SU-DHL-6 (cell line): ENCODE results near the gene DPEP1.

Source experiments
- H2AFZ ChIP-seq: fragments of 200-600 bp; sonication (generic); 2 replicates; pipeline ENCODE4 v1.6.1; 2014; ENCODE audit warnings: low read depth, mild to moderate bottlenecking, moderate library complexity, mixed read lengths, antibody characterized with exemption, low read length; ENCODE audit not compliant: severe bottlenecking
- H3F3A ChIP-seq: fragments of 200-600 bp; shearing (Covaris generic); 2 replicates; pipeline ENCODE4 v1.6.0; 2016; ENCODE audit warnings: antibody characterized with exemption, mild to moderate bottlenecking; ENCODE audit not compliant: insufficient read depth
- H3K27ac ChIP-seq: fragments of 200-600 bp; sonication (generic); 2 replicates; pipeline ENCODE4 v1.5.1; 2016; ENCODE audit warnings: low read depth, mild to moderate bottlenecking, low read length, moderate library complexity, mixed read lengths
- H3K27me3 ChIP-seq: fragments of 200-600 bp; sonication (generic), shearing (Covaris generic); 2 replicates; pipeline ENCODE4 v1.6.0; 2014; ENCODE audit warnings: mild to moderate bottlenecking, low read length
- H3K36me3 ChIP-seq: fragments of 200-600 bp; sonication (generic); 2 replicates; pipeline ENCODE4 v1.6.1; 2014; ENCODE audit warnings: mild to moderate bottlenecking, low read length, mixed read lengths
- H3K4me2 ChIP-seq: fragments of 300-600, 200-600 bp; shearing (Covaris generic), sonication (generic); 2 replicates; pipeline ENCODE4 v1.6.0; 2014; ENCODE audit warnings: low read length, low read depth, mild to moderate bottlenecking; ENCODE audit not compliant: poor library complexity, severe bottlenecking
- H3K4me3 ChIP-seq: fragments of 200-600 bp; sonication (generic); 2 replicates; pipeline ENCODE4 v1.5.1; 2014; ENCODE audit warnings: antibody characterized with exemption, low read length, mild to moderate bottlenecking, mixed read lengths; ENCODE audit not compliant: insufficient read depth, poor library complexity, severe bottlenecking
- H3K79me2 ChIP-seq: fragments of 200-600 bp; sonication (generic); 2 replicates; pipeline ENCODE4 v1.6.1; 2014; ENCODE audit warnings: mild to moderate bottlenecking, low read length, moderate library complexity; ENCODE audit not compliant: insufficient read depth
- H3K9ac ChIP-seq: fragments of 200-600 bp; sonication (generic); 2 replicates; pipeline ENCODE4 v1.7.0; 2014; ENCODE audit warnings: mild to moderate bottlenecking, low read length
- H3K9me2 ChIP-seq: fragments of 200-600 bp; sonication (generic); replicated peaks from 2 replicates; pipeline ENCODE4 v1.6.1; 2014; ENCODE audit warnings: low read length; ENCODE audit not compliant: insufficient read depth
- H3K9me3 ChIP-seq: fragments of 200-600 bp; sonication (generic); 2 replicates; pipeline ENCODE4 v1.6.1; 2014; ENCODE audit warnings: low read length, mixed read lengths; ENCODE audit not compliant: insufficient read depth
- H4K20me1 ChIP-seq: fragments of 200-600 bp; sonication (generic); 2 replicates; pipeline ENCODE4 v1.6.1; 2014; ENCODE audit warnings: low read depth, mild to moderate bottlenecking, antibody characterized with exemption, low read length, moderate library complexity, mixed read lengths
- CTCF ChIP-seq: fragments of 200-600 bp; sonication (generic); IDR thresholded peaks from one replicate; pipeline ENCODE4 v1.5.1; 2017; ENCODE audit warnings: antibody characterized with exemption, mild to moderate bottlenecking, low read length, moderate library complexity; ENCODE audit not compliant: insufficient read depth, poor library complexity, severe bottlenecking
- EZH2phosphoT487 ChIP-seq: fragments of 200-600 bp; sonication (generic), shearing (Covaris generic); conservative IDR thresholded peaks from 2 replicates; pipeline ENCODE4 v1.6.1; 2018; ENCODE audit warnings: mild to moderate bottlenecking, antibody characterized with exemption, low read length, moderate library complexity, mixed read lengths

The DPEP1 gene

GRCh38 chr16:89600427-89600826 lies 13.0 kb upstream of the DPEP1 start:
- no peaks in the 10 kb centered on the region for H3K27me3 ChIP-seq
- H2AFZ ChIP-seq, result no peak overlapping the region

GRCh38 chr16:89600956-89601355 lies 12.5 kb upstream of the DPEP1 start:
- H3K4me2 ChIP-seq, result no peak overlapping the region
- H2AFZ ChIP-seq, result no peak overlapping the region
- TF ChIP-seq EZH2phosphoT487, result no peak
- no peaks in the 10 kb centered on the region for H4K20me1 ChIP-seq
- no peaks in the 10 kb centered on the region for H3K36me3 ChIP-seq
- no peaks in the 10 kb centered on the region for H3F3A ChIP-seq
- H3K79me2 ChIP-seq, result no peaks in the 10 kb centered on the region
- no peak overlapping the region for H3K9ac ChIP-seq
- no peaks in the 10 kb centered on the region for H3K9me2 ChIP-seq
- no peak overlapping the region for H3K4me3 ChIP-seq
- H3K27ac ChIP-seq, result no peak overlapping the region
- no peaks in the 10 kb centered on the region for H3K9me3 ChIP-seq
- H3K27me3 ChIP-seq, result no peaks in the 10 kb centered on the region

More at GRCh38 chr16:89600427-89600826, 13.0 kb upstream of the DPEP1 start:
- Histone ChIP-seq H3K36me3 (no peaks in the 10 kb centered on the region), H3K4me2 (no peak overlapping the region), H3K27ac (no peak overlapping the region), H3K9me2 (no peaks in the 10 kb centered on the region), H3F3A (no peaks in the 10 kb centered on the region), H3K79me2 (no peaks in the 10 kb centered on the region), H3K9me3 (no peaks in the 10 kb centered on the region), H3K9ac (no peak overlapping the region), H4K20me1 (no peaks in the 10 kb centered on the region), H3K4me3 (no peak overlapping the region)
- TF ChIP-seq EZH2phosphoT487, result no peak

- no peak overlapping the region for H3K9ac ChIP-seq
- H3K27ac ChIP-seq, result no peak overlapping the region
Measured at GRCh38 chr16:89601906-89602272, 11.6 kb upstream of the DPEP1 start.

GRCh38 chr16:89602273-89602951 lies 11.0 kb upstream of the DPEP1 start:
- Histone ChIP-seq H3K4me3 (no peak overlapping the region), H3K79me2 (no peaks in the 10 kb centered on the region), H3K36me3 (no peaks in the 10 kb centered on the region), H3K4me2 (no peak overlapping the region), H3K9ac (no peak overlapping the region), H3K9me2 (no peaks in the 10 kb centered on the region), H3F3A (no peaks in the 10 kb centered on the region), H2AFZ (no peak overlapping the region), H3K9me3 (no peaks in the 10 kb centered on the region), H4K20me1 (no peaks in the 10 kb centered on the region), H3K27me3 (no peaks in the 10 kb centered on the region), H3K27ac (no peak overlapping the region)
- TF ChIP-seq EZH2phosphoT487 (no peak), CTCF (no peak)

More at GRCh38 chr16:89601906-89602272, 11.6 kb upstream of the DPEP1 start:
- H3F3A ChIP-seq, result no peaks in the 10 kb centered on the region
- H2AFZ ChIP-seq, result no peak overlapping the region
- no peaks in the 10 kb centered on the region for H3K9me3 ChIP-seq
- no peaks in the 10 kb centered on the region for H3K36me3 ChIP-seq
- H3K79me2 ChIP-seq, result no peaks in the 10 kb centered on the region
- no peaks in the 10 kb centered on the region for H3K27me3 ChIP-seq
- no peak overlapping the region for H3K4me2 ChIP-seq
- H4K20me1 ChIP-seq, result no peaks in the 10 kb centered on the region
- no peak for TF ChIP-seq EZH2phosphoT487
- no peak for TF ChIP-seq CTCF
- H3K9me2 ChIP-seq, result no peaks in the 10 kb centered on the region
- no peak overlapping the region for H3K4me3 ChIP-seq
